Gastroesophageal sphincter (tissue), 4 donors: ENCODE results near the gene BLOC1S3. TPM values are rescaled to one million over a fixed set of nuclear protein-coding genes. Genes with fewer than 3 reads are reported as not detected.
"Not testable (repeated sequence)": the region's sequence is repeated elsewhere in the genome, so short reads cannot be mapped to it uniquely, and the experiment has no call there.

ENCODE experiments used
- ATAC-seq: fragments of 150-250 bp; one replicate; pipeline ENCODE4 v1.9.1; 2016; ENCODE audit warnings: mild to moderate bottlenecking, moderate library complexity
- H3K27ac ChIP-seq, 4 donors: fragments of 200-600 bp; sonication (generic) in 3 of 4; 1 replicate in 3 of 4; 2 replicates in 1 of 4; pipeline ENCODE4 v1.5.1; 2016 to 2019
- H3K27me3 ChIP-seq: fragments of 200-600 bp; sonication (generic); one replicate; pipeline ENCODE4 v1.5.1; 2019
- H3K36me3 ChIP-seq, 2 donors: fragments of 200-600 bp; sonication (generic); one replicate each; pipeline ENCODE4 v1.5.1; 2019; ENCODE audit warnings: control low read depth in 1 of 2
- H3K4me1 ChIP-seq, 3 donors: fragments of 200-600 bp; sonication (generic); 1 replicate in 2 of 3; 2 replicates in 1 of 3; pipeline ENCODE4 v1.5.1; 2016 to 2019; ENCODE audit warnings: control low read depth in 2 of 3
- H3K4me3 ChIP-seq, 2 donors: fragments of 200-600 bp; sonication (generic); one replicate each; pipeline ENCODE4 v1.5.1; 2019; ENCODE audit warnings: mild to moderate bottlenecking in 1 of 2, moderate library complexity in 1 of 2
- H3K9me3 ChIP-seq, 3 donors: fragments of 200-600 bp; sonication (generic); one replicate each; pipeline ENCODE4 v1.5.1; 2017 to 2019; ENCODE audit warnings: control low read depth in 2 of 3
- EP300 ChIP-seq: sonication (generic); formaldehyde crosslinking; IDR thresholded peaks from one replicate; pipeline ENCODE4 v1.6.1; 2017; ENCODE audit warnings: antibody characterized with exemption, mild to moderate bottlenecking
- POLR2A ChIP-seq, 2 donors: fragments of 450-650 bp; IDR thresholded peaks; one replicate each; pipeline ENCODE4 v1.6.1; 2017; ENCODE audit warnings: antibody characterized with exemption in 2 of 2, mild to moderate bottlenecking in 2 of 2, moderate library complexity in 1 of 2
- POLR2AphosphoS5 ChIP-seq: sonication (generic); formaldehyde crosslinking; IDR thresholded peaks from one replicate; pipeline ENCODE4 v1.6.1; 2017; ENCODE audit warnings: antibody characterized with exemption
- WGBS, 2 donors: methylation state at CpG; one replicate each; pipeline ENCODE4 v1.1.5; 2018; ENCODE audit warnings: low coverage in 1 of 2; 5-methylcytosine and 5-hydroxymethylcytosine counted together
- total RNA-seq, 4 donors: library from RNA; depleted of rRNA; stranded (reverse); fragments of >200 nt; gene quantifications; one replicate each; pipeline ENCODE4 v1.1.0, GENCODE V29; 2016
- TF ChIP-seq, protein P1 (sequence below), 4 experiments: fragments of 200-600 bp in 2 of 4; fragments of 450-650 bp in 2 of 4; sonication (generic) in 1 of 4; IDR thresholded peaks; one replicate each; pipeline ENCODE4 v1.5.1; 2017 to 2019; ENCODE audit warnings: antibody characterized with exemption in 4 of 4, mild to moderate bottlenecking in 2 of 4, moderate library complexity in 2 of 4

The BLOC1S3 gene
- total RNA-seq, 4 donors from 2014 or later: 5.0 to 17.0 (median 7.8) TPM

DNA sequence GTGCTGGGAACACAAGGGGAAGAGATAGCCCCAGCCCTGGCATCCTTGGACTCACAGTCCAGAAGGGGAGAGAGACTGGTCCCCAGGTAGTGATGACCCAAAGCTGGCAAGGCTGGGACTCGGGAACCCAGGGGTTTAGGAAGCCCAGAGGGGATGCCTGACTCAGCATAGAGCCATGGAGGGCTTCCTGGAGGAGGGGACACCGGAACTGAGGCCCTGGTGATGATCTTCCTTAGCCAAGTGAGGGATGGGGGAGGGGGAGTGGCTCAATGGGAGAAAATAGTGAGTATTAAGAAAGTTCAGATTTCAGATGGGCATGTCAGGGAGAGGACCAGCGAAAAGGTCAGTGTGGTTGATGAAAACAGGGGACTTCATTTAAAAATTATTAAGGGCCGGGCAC is 39.8 kb downstream of the BLOC1S3 start:
- Histone ChIP-seq H3K4me1 (peaks cover 0 to 19% (median 5%) of the 10 kb centered on the region in 3 donors), H3K4me3 (no peak overlapping the region), H3K27ac (no peak overlapping the region), H3K36me3 (no peaks in the 10 kb centered on the region), H3K9me3 (no peaks in the 10 kb centered on the region), H3K27me3 (peaks cover 86% of the 10 kb centered on the region)
- no peak for ATAC-seq
- 58 to 64% methylated on average over 2 to 4 of the region's 4 CpGs for WGBS, 2 donors
- TF ChIP-seq EP300: no peak
- TF ChIP-seq POLR2A (IDR thresholded peaks at IDR 0.05): no peak
- TF ChIP-seq, protein P1, sequence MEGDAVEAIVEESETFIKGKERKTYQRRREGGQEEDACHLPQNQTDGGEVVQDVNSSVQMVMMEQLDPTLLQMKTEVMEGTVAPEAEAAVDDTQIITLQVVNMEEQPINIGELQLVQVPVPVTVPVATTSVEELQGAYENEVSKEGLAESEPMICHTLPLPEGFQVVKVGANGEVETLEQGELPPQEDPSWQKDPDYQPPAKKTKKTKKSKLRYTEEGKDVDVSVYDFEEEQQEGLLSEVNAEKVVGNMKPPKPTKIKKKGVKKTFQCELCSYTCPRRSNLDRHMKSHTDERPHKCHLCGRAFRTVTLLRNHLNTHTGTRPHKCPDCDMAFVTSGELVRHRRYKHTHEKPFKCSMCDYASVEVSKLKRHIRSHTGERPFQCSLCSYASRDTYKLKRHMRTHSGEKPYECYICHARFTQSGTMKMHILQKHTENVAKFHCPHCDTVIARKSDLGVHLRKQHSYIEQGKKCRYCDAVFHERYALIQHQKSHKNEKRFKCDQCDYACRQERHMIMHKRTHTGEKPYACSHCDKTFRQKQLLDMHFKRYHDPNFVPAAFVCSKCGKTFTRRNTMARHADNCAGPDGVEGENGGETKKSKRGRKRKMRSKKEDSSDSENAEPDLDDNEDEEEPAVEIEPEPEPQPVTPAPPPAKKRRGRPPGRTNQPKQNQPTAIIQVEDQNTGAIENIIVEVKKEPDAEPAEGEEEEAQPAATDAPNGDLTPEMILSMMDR (IDR thresholded peaks at IDR 0.05): no peak
- TF ChIP-seq POLR2AphosphoS5: no peak

DNA sequence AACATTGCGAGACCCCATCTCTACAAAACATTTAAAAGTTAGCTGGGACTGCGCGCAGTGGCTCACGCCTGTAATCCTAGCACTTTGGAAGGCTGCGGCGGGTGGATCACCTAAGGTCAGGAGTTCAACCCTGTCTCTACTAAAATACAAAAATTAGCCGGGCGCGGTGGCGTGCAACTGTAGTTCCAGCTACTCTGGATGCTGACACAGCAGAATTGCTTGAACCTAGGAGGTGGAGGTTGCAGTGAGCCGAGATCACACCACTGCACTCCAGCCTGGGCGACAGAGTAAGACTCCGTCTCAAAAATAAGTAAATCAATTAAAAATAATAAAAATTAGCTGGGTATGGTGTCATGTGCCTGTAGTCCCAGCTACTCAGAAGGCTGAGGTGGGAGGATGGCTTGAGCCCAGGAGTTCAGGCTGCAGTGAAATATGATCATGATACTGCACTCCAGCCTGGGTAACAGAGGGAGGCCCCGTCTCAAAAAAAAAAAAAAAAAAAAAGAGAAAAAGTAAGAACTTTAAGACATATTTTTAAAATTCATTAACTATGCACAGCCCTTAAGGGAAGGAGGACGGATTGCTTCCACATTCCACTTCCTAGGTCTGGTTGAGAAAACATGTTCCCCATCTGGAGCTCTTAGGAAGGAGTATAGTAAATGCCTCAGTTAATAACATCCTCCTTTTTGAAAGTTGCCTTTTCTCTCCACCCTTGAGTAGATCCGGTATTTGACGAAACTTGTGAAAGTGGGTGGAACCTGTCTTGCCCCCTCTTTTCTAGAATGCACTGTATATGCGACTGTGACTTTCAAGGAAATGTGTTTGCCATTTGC is 40.5 kb downstream of the BLOC1S3 start:
- TF ChIP-seq POLR2AphosphoS5 (no peak), EP300 (no peak), POLR2A (IDR thresholded peaks at IDR 0.05) (no peak)
- Histone ChIP-seq H3K27ac (no peak overlapping the region), H3K4me1 (peaks cover 0 to 19% (median 5%) of the 10 kb centered on the region in 3 donors), H3K36me3 (no peaks in the 10 kb centered on the region), H3K4me3 (no peak overlapping the region), H3K27me3 (peaks cover 86% of the 10 kb centered on the region), H3K9me3 (no peaks in the 10 kb centered on the region)
- WGBS, 2 donors: 59 to 67% methylated on average over 6 to 13 of the region's 18 CpGs
- ATAC-seq: no peak

DNA sequence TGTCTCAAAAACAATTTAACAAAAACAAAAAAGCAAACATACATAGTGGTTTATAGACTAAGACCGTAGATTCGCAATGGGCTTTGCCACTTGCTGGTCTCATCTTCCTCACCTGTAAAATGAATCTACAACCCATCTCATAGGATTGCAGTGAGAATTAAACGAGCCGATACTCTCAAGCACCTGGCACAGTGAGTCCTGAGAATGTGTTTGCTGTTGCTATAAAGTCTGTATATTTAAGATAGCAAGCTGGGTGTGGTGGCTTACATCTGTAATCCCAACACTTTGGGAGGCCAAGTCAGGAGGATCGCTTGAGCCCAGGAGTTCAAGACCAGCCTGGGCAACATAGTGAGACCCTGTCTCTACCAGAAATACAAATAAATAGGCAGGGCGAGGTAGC is 44.1 kb downstream of the BLOC1S3 start:
- no peaks in the 10 kb centered on the region for H3K9me3 ChIP-seq
- WGBS, 2 donors: 76 to 85% methylated on average over 2 to 6 of the region's 6 CpGs
- no peaks in the 10 kb centered on the region for H3K36me3 ChIP-seq
- peaks cover 78% of the 10 kb centered on the region for H3K27me3 ChIP-seq
- H3K4me3 ChIP-seq: no peak overlapping the region
- TF ChIP-seq POLR2A (IDR thresholded peaks at IDR 0.05) (no peak), EP300 (no peak), POLR2AphosphoS5 (no peak)
- TF ChIP-seq, protein P1 (IDR thresholded peaks at IDR 0.05): no peak
- no peak for ATAC-seq
- H3K4me1 ChIP-seq: peaks cover 0 to under 1% (median 0%) of the 10 kb centered on the region in 3 donors
- H3K27ac ChIP-seq: no peak overlapping the region

DNA sequence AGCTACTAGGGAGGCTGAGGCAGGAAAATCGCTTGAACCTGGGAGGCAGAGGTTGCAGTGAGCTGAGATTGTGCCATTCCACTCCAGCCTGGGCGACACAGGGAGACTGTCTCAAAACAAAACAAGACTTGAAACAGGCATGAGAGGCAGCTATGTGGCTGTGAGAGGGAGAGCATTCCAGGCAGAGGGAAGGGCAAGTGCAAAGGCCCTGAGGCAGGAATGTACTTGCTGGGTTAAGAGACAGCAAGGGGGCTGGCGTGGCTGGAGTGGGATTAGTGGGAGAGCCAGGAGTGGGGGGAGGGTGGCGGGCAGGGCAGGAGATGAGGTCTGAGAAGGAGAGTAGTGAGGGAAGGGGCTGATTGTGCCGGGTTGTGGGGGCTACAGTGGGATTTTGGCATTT is 45.3 kb downstream of the BLOC1S3 start:
- WGBS, 2 donors: 87 to 100% methylated on average over 1 to 4 of the region's 5 CpGs
- Histone ChIP-seq H3K4me3 (no peak overlapping the region), H3K4me1 (no peaks in the 10 kb centered on the region), H3K27me3 (peaks cover 75% of the 10 kb centered on the region), H3K27ac (no peak overlapping the region), H3K9me3 (no peaks in the 10 kb centered on the region), H3K36me3 (no peaks in the 10 kb centered on the region)
- no peak for ATAC-seq
- TF ChIP-seq EP300: no peak
- TF ChIP-seq POLR2A (IDR thresholded peaks at IDR 0.05): no peak

DNA sequence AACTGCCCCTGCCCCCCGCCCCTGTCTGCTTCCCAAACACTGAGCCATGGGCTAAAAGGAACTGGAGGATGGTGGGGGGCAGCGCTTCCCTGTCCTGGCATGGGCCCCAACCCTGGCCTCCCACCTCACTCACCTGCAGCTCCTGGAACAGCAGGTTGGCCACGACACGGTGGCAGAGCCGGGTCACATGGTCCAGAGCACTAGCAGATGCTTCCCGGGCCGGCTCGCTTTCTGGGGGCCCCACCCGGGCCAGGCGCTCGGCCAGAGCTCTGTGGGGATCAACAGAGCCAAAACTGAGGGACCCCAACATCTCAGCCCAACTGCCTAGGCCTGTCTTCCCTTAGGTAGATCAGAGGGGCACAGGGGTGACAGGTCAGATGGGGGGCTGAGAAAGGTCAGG is 46.1 kb downstream of the BLOC1S3 start:
- H3K27me3 ChIP-seq: peaks cover 71% of the 10 kb centered on the region
- no peaks in the 10 kb centered on the region for H3K36me3 ChIP-seq
- H3K4me3 ChIP-seq: no peak overlapping the region
- no CpG with 5 or more reads among the region's 11 CpGs for WGBS, 2 donors
- no peak for TF ChIP-seq EP300
- no peak for TF ChIP-seq POLR2A (IDR thresholded peaks at IDR 0.05)
- TF ChIP-seq, protein P1 (IDR thresholded peaks at IDR 0.05): no peak
- no peak for TF ChIP-seq POLR2AphosphoS5
- no peaks in the 10 kb centered on the region for H3K4me1 ChIP-seq
- no peaks in the 10 kb centered on the region for H3K9me3 ChIP-seq
- no peak overlapping the region for H3K27ac ChIP-seq
- ATAC-seq: no peak

DNA sequence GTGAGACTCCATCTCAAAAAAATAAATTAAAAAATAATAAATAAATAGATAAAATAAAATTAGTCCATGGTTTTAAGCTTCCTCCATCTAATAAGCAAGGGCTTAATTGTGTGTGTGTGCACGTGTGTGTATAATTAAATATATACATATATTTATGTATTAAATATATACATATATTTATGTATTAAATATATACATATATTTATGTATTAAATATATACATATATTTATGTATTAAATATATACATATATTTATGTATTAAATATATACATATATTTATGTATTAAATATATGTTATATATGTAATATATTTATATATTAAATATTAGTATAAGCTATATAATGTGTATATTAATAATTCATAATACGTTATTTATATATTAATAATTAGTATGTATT is 50.5 kb downstream of the BLOC1S3 start:
- not testable (repeated sequence) for H3K36me3 ChIP-seq, ATAC-seq, H3K4me1 ChIP-seq, H3K9me3 ChIP-seq, H3K27ac ChIP-seq, H3K4me3 ChIP-seq
- peaks cover 65% of the 10 kb centered on the region for H3K27me3 ChIP-seq
- WGBS, 2 donors: 58 to 69% methylated on average over 1 to 2 of the region's 2 CpGs

Other genes starting within 250 kb of the BLOC1S3 start
- gene APOC4, start 236.5 kb upstream of the BLOC1S3 start, total RNA-seq: not detected
- not detected for gene APOC2, start 232.7 kb upstream of the BLOC1S3 start, total RNA-seq
- gene CLPTM1, start 223.4 kb upstream of the BLOC1S3 start, total RNA-seq: 10 to 100 TPM; 41.7 to 76.3 (median 43.2) TPM
- 1 to 10 TPM; 4.0 to 9.2 (median 6.0) TPM for gene RELB, start 177.3 kb upstream of the BLOC1S3 start, total RNA-seq
- gene CLASRP, start 139.7 kb upstream of the BLOC1S3 start, total RNA-seq: 10 to 100 TPM; 33.6 to 82.5 (median 54.7) TPM
- gene ZNF296, start 102.3 kb upstream of the BLOC1S3 start, total RNA-seq: under 1 TPM in 1 of 4 donors, not detected in 3; 0.50 TPM
- 10 to 100 TPM in 3 of 4 donors, 1 to 10 TPM in 1; 6.4 to 17.6 (median 14.8) TPM for gene GEMIN7, start 99.5 kb upstream of the BLOC1S3 start, total RNA-seq
- 10 to 100 TPM; 22.6 to 51.4 (median 24.6) TPM for gene PPP1R37, start 85.6 kb upstream of the BLOC1S3 start, total RNA-seq
- gene NKPD1, start 17.8 kb upstream of the BLOC1S3 start, total RNA-seq: under 1 TPM in 2 of 4 donors, not detected in 2; 0.16 to 0.39 TPM
- 10 to 100 TPM; 16.2 to 24.0 (median 20.7) TPM for gene TRAPPC6A, start 547 bp upstream of the BLOC1S3 start, total RNA-seq
- 1 to 10 TPM; 1.2 to 2.9 (median 2.0) TPM for gene EXOC3L2, start 66.6 kb downstream of the BLOC1S3 start, total RNA-seq
- 10 to 100 TPM; 14.0 to 35.5 (median 20.6) TPM for gene MARK4, start 72.5 kb downstream of the BLOC1S3 start, total RNA-seq
- under 1 TPM in 2 of 4 donors, not detected in 2; 0.17 to 0.73 TPM for gene CKM, start 144.1 kb downstream of the BLOC1S3 start, total RNA-seq
- 1 to 10 TPM in 1 of 4 donors, not detected in 3; 1.3 TPM for gene KLC3, start 162.0 kb downstream of the BLOC1S3 start, total RNA-seq
- 10 to 100 TPM in 3 of 4 donors, 1 to 10 TPM in 1; 7.1 to 18.8 (median 12.5) TPM for gene ERCC2, start 191.8 kb downstream of the BLOC1S3 start, total RNA-seq
- 10 to 100 TPM in 1 of 4 donors, 1 to 10 TPM in 3; 5.5 to 15.5 (median 9.3) TPM for gene PPP1R13L, start 226.3 kb downstream of the BLOC1S3 start, total RNA-seq
- 10 to 100 TPM in 1 of 4 donors, 1 to 10 TPM in 3; 1.7 to 10.7 (median 5.8) TPM for gene POLR1G, start 227.9 kb downstream of the BLOC1S3 start, total RNA-seq
- gene ERCC1, start 245.1 kb downstream of the BLOC1S3 start, total RNA-seq: 10 to 100 TPM; 52.7 to 84.6 (median 68.4) TPM